ENCODE results near the gene MRAS. TPM values are rescaled to one million over a fixed set of nuclear protein-coding genes. Genes with fewer than 3 reads are reported as not detected.
A peak's percentile ranks its signal among the peaks of the same experiment; 100 is the strongest.

Gene MRAS
- total RNA-seq: 100 to 1,000 TPM; 227 to 413 (median 254) TPM
- polyA plus RNA-seq: 100 to 1,000 TPM; 112 to 245 TPM
- long read RNA-seq, donor 1, full-length matches to known transcripts: 173 of 371 reads
- long read RNA-seq, donor 1, partial matches to known transcripts: 71 of 371 reads
- long read RNA-seq, donor 1, other reads (novel, unspliced or antisense): 127 of 371 reads
- long read RNA-seq, donor 2, full-length matches to known transcripts: 120 of 586 reads
- long read RNA-seq, donor 2, partial matches to known transcripts: 60 of 586 reads
- long read RNA-seq, donor 2, other reads (novel, unspliced or antisense): 406 of 586 reads
- long read RNA-seq, donor 3, full-length matches to known transcripts: 83 of 399 reads
- long read RNA-seq, donor 3, partial matches to known transcripts: 81 of 399 reads
- long read RNA-seq, donor 3, other reads (novel, unspliced or antisense): 235 of 399 reads

GRCh38 chr3:138347960-138348753 lies at the start of gene MRAS:
Gene MRAS, plus strand, starts transcription at chr3:138348579. Its CDS starts 24,305 bp downstream, at chr3:138372884.
- WGBS, 4 donors: 0% methylated on average over 33 to 93 of the region's 93 CpGs
- peaks cover 0 to 3% (median 0%) of the 10 kb centered on the region in 9 donors for H3K27me3 ChIP-seq
- ATAC-seq: peak; percentile 33 to 89 (median 72)
- TF ChIP-seq CTCF (IDR thresholded peaks at IDR 0.05) (peak; percentile 15 to 69 (median 46)), POLR2A (IDR thresholded peaks at IDR 0.05) (peak; percentile 85 to 99)
- H3K36me3 ChIP-seq: peaks cover 0 to 4% (median 0%) of the 10 kb centered on the region in 9 donors
- H3K9me3 ChIP-seq: no peaks in the 10 kb centered on the region
- peak; percentile 82 to 91 (median 89) for DNase-seq
- H3K27ac ChIP-seq: peak within 1 kb of the TSS; percentile 89 to 99 (median 96)
- intact Hi-C loops (cut with DNase I): loop anchor here in 4 of 10 donors (2.0 to 10.0 kb wide), 4 partner anchors 34 to 247 kb away; partner anchors contain the start of gene CEP70 (in 1 of the 4)
- H3K4me1 ChIP-seq: peaks cover 0 to 45% (median 30%) of the 10 kb centered on the region in 12 donors
- peak within 1 kb of the TSS; percentile 72 to 97 (median 83) for H3K4me3 ChIP-seq

GRCh38 chr3:138300647-138301046 lies 47.7 kb upstream of the MRAS start:
- Histone ChIP-seq H3K4me1 (no peaks in the 10 kb centered on the region), H3K9me3 (no peaks in the 10 kb centered on the region), H3K27me3 (no peaks in the 10 kb centered on the region), H3K36me3 (peaks cover 0 to 35% (median 29%) of the 10 kb centered on the region in 9 donors), H3K4me3 (no peak overlapping the region), H3K27ac (no peak overlapping the region)
- WGBS, 4 donors: 61 to 71% (median 64%) methylated on average over 2 of the region's 2 CpGs
- DNase-seq (no peak), ATAC-seq (no peak)
- intact Hi-C loops (cut with DNase I): no loop called here
- TF ChIP-seq CTCF (IDR thresholded peaks at IDR 0.05): no peak
- TF ChIP-seq POLR2A (IDR thresholded peaks at IDR 0.05): no peak

- no peak overlapping the region for H3K4me3 ChIP-seq
- peaks cover 0 to 7% (median under 1%) of the 10 kb centered on the region in 9 donors for H3K36me3 ChIP-seq
- DNase-seq (no peak), ATAC-seq (no peak)
- 85 to 91% (median 87%) methylated on average over 6 of the region's 6 CpGs for WGBS, 4 donors
- no peak overlapping the region for H3K27ac ChIP-seq
- no peaks in the 10 kb centered on the region for H3K4me1 ChIP-seq
- TF ChIP-seq CTCF (IDR thresholded peaks at IDR 0.05): no peak
- no peak for TF ChIP-seq POLR2A (IDR thresholded peaks at IDR 0.05)
- H3K27me3 ChIP-seq: no peaks in the 10 kb centered on the region
- H3K9me3 ChIP-seq: peaks cover 0 to 10% (median 5%) of the 10 kb centered on the region in 12 donors
- intact Hi-C loops (cut with DNase I): no loop called here
Measured at GRCh38 chr3:138303474-138303873, 44.9 kb upstream of the MRAS start.

GRCh38 chr3:138307899-138308298 lies 40.5 kb upstream of the MRAS start:
- DNase-seq (no peak), ATAC-seq (no peak)
- Histone ChIP-seq H3K4me1 (no peaks in the 10 kb centered on the region), H3K9me3 (peaks cover 0 to 31% (median 17%) of the 10 kb centered on the region in 12 donors), H3K36me3 (no peaks in the 10 kb centered on the region), H3K27me3 (peaks cover 0 to 3% (median 0%) of the 10 kb centered on the region in 9 donors), H3K4me3 (no peak overlapping the region), H3K27ac (no peak overlapping the region)
- intact Hi-C loops (cut with DNase I): no loop called here
- TF ChIP-seq CTCF (IDR thresholded peaks at IDR 0.05) (no peak), POLR2A (IDR thresholded peaks at IDR 0.05) (no peak)
- WGBS, 4 donors: 77 to 86% (median 82%) methylated on average over 5 of the region's 5 CpGs
